Activated CD8-positive, alpha-beta memory T cell treated with anti-CD3 and anti-CD28 coated beads for 1 hour (primary cell): ENCODE measurements around the gene DCBLD1.

Experiments
- DNase-seq, 2 donors: peaks; one replicate each; pipeline ENCODE4 v3.0.0-alpha.2; 2020; ENCODE audit warnings: low read depth in 1 of 2; ENCODE audit errors: extremely low read depth in 1 of 2

DCBLD1 gene

DNA sequence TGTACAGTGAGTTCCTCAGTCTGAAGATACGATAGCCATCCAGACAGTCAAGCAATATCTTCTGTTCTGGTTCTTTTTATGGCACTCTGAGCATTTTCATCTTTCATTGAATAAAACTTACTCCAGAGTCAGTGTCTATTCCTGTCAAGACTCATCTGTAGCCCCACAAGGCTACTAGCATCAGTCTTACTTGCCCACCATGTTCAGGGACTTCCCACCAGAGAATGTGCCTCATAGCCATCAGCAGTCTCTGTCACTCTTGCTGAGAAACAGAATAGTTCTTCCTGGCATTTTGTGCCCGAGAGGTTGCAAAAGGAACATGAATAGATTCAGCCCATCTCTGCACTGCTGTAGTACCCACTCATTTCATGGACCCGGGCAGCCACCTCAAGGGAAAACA, 12.7 kb upstream of the DCBLD1 start:
- no peak for DNase-seq

DNA sequence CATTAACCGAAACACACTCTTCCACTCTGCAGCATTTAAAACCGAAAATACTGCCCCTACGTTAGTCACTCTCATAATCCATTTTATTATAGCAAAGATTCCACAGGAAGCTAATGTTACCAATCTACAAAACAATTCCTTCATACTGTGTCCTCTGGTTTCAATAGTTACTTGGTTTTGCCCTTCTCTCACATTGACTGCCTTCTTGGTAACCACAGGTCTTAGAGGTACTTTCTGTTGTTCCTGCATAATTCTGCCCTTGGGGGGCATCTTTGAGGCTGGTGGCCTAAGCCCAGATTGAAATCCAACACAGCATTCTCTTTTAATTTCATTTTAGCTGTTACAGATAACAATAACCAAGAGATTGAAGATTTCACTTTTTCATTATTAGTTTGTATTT, 9.8 kb upstream of the DCBLD1 start:
- no peak for DNase-seq

DNA sequence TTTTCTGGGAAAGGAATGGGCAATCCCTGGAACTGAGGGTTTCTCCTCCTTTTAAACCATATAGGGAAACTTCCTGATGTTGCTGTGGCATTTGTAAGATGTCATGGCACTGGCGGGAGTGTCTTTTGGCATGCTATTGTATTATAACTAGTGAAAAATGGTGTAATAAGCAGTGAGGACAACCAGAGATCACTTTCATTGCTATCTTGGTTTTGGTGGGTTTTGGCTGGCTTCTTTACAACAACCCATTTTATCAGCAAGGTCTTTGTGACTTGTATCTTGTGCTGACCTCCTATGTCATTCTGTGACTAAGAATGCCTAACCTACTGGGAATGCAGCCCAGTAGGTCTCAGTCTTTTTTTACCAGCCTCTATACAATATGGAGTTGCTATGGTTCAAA, 9.1 kb upstream of the DCBLD1 start:
- DNase-seq = no peak

DNA sequence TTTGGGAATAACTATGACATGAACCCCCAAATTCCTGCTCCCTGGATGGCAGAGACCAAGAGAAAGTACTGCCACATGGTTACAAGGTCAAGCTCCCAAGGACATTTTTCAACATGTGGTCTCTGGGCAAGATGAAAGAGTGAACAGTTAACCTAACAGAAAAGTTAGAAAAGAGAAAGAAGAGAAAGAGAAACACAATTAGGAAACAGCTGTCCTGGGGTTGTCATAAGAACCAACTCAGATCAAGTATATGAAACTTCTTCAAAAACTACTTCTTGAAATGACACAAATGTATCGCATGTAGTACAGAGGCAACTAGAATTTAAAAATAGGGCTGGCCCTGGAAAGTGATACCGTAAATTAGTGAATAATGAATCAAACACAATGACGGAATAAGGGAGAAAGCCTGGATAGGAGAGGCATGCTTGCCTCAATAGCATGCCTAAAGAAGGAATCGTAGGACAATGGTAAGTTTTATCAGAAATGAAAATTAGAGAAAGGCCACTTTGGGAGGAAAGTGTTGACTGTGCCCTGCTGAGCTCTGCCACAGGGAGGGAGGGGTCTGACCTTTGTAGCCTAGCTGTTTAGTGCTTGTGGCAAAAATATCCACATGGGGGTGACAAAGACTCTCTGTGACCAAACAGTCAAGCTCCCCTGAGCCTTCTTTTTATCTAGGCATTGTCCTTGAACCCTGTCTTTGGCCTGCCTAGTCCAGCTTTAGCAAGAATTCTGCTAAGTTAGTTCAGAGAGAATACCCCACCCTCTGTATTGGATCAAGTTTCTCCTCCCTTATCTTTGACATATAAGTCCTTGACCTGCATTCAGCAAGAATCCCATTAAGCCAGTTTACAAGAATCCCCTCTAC, 4.3 kb upstream of the DCBLD1 start:
- no peak for DNase-seq

DNA sequence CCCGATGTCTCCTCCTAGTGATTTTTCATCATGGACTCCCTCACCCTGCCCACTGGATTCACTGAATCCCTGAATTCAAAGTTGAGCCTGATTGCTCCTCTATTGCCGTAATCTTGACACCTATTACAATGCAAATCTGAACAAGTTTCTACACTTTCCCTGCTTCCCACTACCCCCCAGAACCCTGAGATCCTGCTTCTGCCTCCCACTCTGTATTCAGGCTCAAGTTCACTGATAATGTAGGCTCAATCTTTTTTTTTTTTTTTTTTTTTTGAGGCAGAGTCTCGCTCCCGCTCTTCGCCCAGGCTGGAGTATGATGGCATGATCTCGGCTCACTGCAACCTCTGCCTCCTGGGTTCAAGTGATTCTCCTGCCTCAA, 3.6 kb upstream of the DCBLD1 start:
- no peak for DNase-seq

DNA sequence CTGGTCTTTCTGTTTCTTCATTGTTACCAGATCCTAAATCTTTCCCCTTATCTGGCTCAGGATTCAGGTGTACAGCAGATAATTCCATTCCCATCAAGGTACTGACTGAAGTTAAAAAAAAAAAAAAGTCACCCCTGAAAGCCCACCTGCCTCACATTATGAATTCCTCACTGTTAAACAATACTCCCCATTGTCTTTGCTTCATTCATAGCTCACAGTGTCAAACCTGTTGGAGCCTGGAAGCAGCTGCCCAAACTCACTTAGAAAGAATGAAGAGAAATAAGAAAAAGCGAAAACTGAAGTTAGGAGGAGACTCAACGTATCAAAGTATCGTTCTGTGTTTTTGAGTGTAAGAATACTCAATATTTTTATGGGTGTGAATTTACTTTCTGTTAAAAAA, 1.8 kb upstream of the DCBLD1 start:
- no peak for DNase-seq

DNA sequence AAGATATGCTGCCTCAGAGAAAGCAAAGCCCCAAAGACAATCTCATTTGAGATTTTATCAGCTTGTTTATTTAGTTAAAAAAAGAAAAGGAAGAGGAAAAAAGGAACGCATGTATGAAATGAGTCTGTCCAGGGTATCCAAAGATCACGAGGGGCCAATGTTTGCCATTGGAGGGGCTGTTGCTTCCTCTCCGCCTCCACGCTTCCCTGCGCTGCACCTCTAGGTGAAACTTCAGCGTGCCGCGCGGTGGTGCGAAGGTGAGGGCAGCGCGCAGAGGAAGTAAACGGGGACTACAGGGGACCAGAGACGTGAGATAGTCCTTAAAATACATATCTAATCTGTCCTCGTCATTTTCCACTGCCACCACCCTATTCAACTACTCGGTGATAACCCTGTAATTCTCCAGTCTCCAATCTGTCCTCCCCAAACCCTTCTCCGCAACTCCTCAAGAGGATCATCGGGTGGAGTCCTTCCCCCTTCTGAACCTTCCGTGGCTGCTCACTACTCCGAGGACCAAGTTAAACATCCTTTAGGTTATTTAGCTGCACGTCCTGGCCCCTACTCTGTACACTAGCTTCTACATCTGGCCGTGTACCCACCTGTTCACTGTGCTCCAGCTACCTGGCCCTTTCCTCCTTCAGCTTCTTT, 1.1 kb upstream of the DCBLD1 start:
- DNase-seq = no peak

DNA sequence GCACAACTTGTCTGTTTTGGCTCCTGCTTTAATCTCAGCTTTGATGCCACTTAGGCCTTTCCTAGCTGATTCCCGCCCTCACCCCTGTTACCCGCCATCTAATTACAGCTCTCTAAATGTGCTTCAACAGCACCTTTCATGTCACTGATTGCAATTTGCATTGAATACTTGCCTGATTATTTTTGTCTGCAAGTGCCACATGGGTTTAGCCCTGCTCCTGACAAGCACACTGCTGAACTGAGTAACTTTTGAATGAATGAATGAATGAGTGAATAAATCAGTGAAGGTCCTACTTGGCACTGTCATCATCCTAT, 591 bp upstream of the DCBLD1 start:
- no peak for DNase-seq

DNA sequence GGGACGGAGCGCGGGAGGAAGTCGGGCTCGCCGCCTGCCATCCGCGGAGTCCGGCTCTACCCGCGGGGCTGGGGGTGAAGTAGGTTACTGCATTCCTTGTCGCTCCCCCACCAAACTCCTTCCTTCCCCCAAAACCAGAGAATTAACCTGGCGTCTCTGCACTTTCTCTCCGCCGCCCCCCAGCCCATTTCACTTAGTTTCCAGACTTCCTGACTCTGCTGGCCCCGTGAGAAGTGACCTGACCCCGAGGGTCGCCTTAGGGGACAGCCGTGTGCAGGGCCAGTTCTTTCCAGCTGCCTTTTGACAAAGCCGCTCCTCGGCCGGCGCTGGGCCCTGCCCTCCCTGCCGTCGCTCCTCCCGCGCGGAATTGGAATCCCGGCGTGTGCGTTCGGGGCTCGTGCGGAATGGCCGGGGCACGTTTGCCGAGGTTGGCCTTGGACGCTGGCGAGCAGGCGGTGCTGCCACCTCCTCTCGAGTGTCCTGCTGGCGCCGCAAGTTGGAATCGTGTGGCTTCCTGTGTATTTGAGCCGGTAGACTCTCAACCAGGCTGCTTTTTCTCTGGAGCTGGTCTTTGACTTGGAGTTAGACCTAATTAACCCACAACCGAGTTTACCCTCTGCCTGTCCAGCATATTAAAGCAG, 650 bp downstream of the DCBLD1 start:
- no peak for DNase-seq

DNA sequence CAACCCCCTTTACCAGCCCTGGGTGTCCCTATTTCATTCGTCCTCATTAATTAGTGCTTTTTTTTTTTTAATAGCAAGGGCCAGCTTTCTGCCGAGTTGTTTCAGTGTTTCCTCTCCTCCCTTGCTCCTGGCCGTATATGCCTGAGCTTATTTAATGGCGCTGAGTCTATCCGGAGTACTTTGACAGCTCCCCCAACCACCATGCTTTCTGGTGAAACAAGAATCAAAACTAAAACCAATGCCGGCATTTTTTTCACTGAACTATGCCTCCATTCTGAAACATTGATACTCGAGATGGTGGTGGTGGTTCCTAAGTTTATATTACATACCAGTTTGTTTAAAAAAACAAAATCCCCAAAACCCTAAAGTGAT, 1.2 kb downstream of the DCBLD1 start:
- no peak for DNase-seq

DNA sequence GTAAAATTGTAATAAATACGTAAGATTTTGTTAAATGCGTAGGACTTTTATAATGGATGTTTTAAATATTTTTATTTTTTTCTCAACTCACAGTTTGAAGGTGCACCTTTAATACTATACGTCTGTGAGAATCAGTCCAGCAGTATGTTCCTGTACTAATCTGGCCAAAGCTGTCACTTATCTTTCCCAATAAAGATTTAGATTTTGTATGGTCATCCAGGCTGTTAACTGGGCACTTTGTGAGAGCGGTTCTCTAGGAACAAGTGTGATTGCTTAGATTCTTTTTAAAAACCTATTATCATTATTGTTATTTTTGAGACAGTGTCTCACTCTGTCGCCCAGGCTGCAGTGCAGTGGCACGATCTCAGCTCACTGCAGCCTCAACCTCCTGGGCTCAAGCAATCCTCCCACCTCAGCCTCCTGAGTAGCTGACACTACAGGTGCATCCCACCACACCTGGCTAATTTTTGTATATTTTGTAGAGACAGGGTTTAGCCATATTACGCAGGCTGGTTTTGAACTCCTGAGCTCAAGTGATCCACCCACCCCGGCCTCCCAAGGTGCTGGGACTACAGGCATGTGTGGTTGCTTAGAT, 1.7 kb downstream of the DCBLD1 start:
- DNase-seq = no peak

DNA sequence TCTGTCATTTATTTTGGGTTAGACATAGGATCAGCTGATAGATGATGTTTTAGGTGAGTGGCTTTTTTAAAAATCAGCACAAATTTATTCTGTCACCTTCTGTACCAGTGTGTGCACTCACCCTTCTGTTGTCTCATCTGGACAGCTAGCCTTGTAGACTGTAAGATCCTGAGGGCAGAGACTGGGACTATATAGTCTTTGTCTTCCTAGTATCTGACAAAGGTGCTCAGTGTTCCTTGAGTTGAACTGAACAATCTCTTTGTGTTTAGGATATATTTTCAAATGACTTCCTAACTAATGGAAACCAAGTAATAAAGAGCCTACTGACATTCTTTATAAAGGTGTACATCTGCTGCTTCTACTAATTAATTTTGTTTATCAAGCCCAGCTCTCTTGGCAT, 3.0 kb downstream of the DCBLD1 start:
- no peak for DNase-seq

DNA sequence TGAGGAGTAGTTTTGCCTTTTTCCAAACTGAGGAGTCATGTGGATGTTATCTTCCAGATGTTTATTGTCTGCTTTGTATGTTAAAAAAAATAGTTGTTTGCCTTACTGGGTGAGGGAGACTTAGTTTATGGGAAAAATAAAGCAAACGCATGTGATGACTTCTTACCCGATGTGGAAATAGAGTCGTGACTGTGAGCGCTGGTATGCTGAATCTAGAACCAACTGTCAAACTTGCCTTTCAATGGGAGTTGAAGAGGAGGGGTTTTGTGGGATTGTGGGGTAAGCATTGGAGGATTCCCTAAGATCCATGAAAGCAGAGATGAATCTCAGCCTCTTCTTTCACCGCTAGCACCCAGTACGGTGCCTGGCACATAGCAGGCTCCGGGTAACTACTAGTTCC, 5.3 kb downstream of the DCBLD1 start:
- DNase-seq = no peak

DNA sequence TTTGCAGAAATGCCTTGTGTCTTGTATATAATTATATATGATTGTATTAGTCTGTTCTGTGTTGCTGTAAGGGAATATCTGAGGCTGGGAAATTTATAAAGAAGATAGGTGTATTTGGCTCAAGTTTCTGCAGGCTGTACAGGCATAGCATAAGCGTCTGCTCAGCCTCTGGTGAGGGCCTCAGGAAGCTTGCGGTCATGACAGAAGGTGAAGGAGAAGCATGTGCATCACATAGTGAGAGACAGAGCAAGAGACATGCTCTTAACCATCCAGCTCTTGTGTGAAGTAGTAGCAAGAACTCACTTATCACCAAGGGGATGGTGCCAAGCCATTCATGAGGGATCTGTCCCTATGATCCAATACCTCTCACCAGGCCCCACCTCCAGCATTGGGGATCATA, 6.5 kb downstream of the DCBLD1 start:
- no peak for DNase-seq

DNA sequence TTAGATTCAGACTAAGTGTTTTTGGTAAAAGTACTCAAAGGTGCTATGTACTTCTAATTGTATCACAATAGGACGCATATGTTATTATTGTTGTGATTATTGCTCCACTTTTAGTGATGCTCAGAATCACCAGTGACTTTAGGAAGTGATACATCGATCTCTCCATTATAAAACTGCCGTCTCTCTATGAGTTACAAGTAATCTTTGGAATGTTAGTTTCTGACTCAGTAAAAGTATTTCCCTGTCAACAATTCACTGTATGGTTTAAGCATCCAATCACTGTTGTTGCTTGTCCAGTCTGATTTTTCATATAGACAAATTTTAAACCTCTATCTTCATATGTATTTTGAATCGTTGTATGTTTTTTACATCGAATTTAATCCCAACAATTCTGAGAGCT, 9.4 kb downstream of the DCBLD1 start:
- DNase-seq = no peak

DNA sequence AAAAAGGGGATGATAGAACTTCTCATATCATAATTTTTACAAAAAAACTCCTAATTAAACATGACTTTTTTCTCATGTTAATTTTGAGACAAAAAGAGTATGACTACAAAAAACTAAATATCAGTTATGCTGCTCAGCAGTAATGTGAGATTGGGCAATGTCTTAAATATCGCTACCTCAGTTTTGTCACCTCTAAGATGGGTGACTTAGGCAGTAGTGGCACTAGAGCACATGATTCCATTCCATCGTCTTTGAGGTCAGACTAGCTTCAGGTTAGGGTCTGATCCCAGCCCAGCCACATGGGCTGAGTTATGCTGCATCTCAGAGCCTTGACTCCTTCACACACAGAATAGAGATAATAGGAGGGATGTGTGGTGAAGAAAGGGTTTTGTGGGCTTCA, 11.0 kb downstream of the DCBLD1 start:
- no peak for DNase-seq

DNA sequence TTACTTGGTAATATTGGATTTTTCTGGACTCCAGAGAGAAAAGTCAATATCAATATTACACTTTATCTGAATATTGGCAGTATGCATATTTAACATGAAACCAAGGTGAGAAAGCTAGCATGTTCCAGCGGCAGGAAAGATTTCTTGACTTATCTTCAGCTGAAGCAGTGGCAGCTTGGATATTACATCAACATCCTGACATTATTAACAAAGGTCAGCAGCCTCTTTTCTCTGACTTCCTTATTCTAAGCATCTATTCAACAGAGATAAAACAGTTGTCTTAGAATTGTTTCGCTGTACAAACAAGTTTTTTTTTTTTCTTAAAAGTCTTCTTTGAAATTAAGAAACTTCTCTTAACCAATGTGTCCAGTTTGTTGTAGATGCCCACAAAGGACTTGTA, 11.8 kb downstream of the DCBLD1 start:
- DNase-seq = no peak

DNA sequence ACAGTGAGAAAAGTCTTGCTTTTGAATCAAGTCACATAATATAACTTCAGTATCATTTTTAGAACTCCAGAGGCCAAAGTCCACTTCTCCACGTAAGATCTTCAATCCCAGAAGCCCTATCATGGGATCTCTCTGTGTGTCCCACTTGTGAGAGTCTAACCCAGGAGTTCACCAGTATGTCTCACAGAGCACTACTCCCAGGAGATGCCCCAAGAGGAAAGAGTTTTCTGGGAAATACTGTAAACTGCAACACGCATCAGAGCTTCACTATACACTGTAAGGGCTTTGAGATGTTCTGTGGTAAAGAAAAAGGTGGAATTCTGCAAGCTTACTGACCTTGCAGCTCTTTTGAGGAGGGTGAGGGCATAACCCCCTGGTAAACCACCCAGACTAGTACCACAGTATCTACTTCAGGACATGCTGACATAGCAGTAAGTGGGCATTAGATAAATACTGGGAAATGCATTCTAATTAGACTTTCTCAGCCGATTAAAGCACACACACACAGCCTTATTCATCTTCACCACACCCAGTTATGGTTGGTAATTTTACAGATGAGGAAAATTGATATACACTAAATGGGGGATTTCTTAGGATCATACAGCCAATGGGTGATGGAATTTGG, 12.3 kb downstream of the DCBLD1 start:
- no peak for DNase-seq

DNA sequence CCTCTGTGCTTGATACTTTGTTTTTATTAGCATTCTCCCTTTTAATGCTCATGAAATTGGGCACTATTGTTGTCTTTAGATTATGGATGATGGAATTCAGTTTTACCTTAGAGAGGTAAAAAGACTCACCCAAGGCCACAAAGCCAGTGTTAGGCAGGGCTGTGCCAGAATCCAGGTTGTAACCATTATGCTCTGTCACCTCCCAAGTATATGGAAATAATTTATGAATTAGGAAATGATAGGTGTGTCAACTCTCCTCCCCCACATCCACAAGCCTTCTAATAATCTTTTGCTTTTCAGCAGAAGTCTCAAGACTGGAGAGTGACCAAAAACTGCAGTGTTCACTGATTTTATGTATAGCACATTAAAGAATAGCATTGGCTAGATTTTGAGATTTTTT, 13.0 kb downstream of the DCBLD1 start:
- no peak for DNase-seq

DNA sequence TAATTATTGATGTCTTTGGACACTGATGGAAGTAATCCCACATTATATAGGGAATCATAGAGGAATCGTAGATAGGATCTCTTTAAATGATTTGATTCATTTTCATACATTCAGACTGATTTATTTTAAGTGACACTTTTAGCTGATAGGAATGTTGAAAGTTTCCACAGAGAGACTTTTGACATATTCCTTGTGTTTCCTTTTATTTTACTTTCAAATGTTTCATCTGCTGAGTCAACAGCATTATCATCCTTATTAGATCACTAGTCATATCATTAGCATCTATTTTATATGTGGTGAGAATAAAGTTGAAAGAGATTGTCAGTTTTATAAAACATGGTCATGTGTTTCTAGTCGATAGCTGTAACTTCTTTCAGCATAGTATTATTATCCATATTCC, 13.4 kb downstream of the DCBLD1 start:
- DNase-seq = no peak

DNA sequence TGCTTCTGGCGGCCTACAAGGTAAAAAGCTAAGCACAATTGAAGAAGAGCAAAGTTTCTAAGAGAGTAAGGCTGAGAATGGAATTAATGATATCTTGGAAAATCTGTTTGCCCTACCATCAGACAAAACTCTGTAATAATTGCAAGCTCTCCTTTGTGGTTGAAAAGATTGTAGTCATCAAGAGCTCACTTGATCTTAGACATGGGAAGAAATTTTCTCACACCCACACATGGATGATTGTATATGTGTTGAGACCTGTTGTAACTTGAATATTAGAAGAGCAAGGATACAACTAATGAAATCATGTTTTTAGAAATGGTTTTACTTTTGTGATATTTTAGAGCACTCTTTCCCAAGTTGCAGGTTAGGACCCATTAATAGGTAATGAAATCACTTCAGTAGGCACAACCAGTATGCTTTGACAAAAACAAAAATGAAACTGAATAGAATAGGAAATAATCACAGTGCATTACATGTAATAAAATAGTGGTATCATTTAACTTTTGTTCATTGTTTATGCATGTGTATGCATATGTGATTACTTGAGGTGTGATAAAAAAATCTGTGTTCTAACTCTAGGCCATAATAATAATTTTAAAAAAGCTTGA, 14.0 kb downstream of the DCBLD1 start:
- no peak for DNase-seq
